Breast epithelium (tissue), 3 donors: ENCODE measurements around the gene ADRA1B.

Experiments used
- CTCF ChIP-seq, 3 donors: fragments of 450-650 bp; IDR thresholded peaks; one replicate each; pipeline ENCODE4 v1.5.1; 2016 to 2017; ENCODE audit warnings: antibody characterized with exemption in 3 of 3, mild to moderate bottlenecking in 3 of 3, moderate library complexity in 3 of 3
- POLR2A ChIP-seq: fragments of 450-650 bp; IDR thresholded peaks from one replicate; pipeline ENCODE4 v1.6.1; 2016; ENCODE audit warnings: antibody characterized with exemption, mild to moderate bottlenecking, moderate library complexity

- TF ChIP-seq CTCF (IDR thresholded peaks at IDR 0.05), result no peak
- no peak for TF ChIP-seq POLR2A
Observed at GRCh38 chr5:159971931-159972461, 55.7 kb downstream of the ADRA1B start.
